Left lung (tissue), 10 donors: ENCODE results near the gene ARMC5. TPM values are rescaled to one million over a fixed set of nuclear protein-coding genes. Genes with fewer than 3 reads are reported as not detected.
A peak's percentile ranks its signal among the peaks of the same experiment; 100 is the strongest.

Experiments used
- ATAC-seq: fragments of 200-7000 bp; cut with Tn5 transposase; one replicate; pipeline ENCODE4 v1.9.1; 2020; ENCODE audit warnings: moderate library complexity
- DNase-seq, 4 donors: peaks; one replicate each; pipeline ENCODE4 v3.0.0-alpha.2; 2013 to 2020
- H3K27ac ChIP-seq, 2 donors: fragments of 200-600 bp; sonication (generic) in 1 of 2; one replicate each; pipeline versions ENCODE4 v1.5.0 to v1.8.0; 2020 to 2021
- H3K27me3 ChIP-seq, 2 donors: fragments of 200-600 bp; sonication (generic) in 1 of 2; one replicate each; pipeline versions ENCODE4 v1.5.0 to v1.8.0; 2020 to 2021
- H3K36me3 ChIP-seq, 2 donors: fragments of 200-600 bp; sonication (generic) in 1 of 2; one replicate each; pipeline versions ENCODE4 v1.5.0 to v1.8.0; 2020 to 2021
- H3K4me1 ChIP-seq, 2 donors: fragments of 200-600 bp; one replicate each; pipeline ENCODE4 v1.8.0; 2021
- H3K4me3 ChIP-seq, 2 donors: fragments of 200-600 bp; sonication (generic) in 1 of 2; one replicate each; pipeline versions ENCODE4 v1.5.0 to v1.8.0; 2020 to 2021; ENCODE audit warnings: mild to moderate bottlenecking in 1 of 2
- H3K9me3 ChIP-seq, 2 donors: fragments of 200-600 bp; sonication (generic) in 1 of 2; one replicate each; pipeline versions ENCODE4 v1.5.0 to v1.8.0; 2020 to 2021
- CTCF ChIP-seq, 2 donors: fragments of 200-600 bp; sonication (generic) in 1 of 2; IDR thresholded peaks; one replicate each; pipeline versions ENCODE4 v1.5.0 to v1.8.0; 2021; ENCODE audit warnings: antibody characterized with exemption in 2 of 2
- intact Hi-C, 2 donors: fragments of 100-400 bp; cut with DNase I; formaldehyde crosslinking; loops; one replicate each; pipeline versions ENCODE4 v1.11.2 to v1.14.2; 2022
- polyA plus RNA-seq, 6 donors: library from polyadenylated mRNA; unstranded; fragments of 120-200 nt; gene quantifications; one replicate each; pipeline ENCODE4 v1.2.1, GENCODE V29; 2013; ENCODE audit not compliant: insufficient read length in 6 of 6
- total RNA-seq, 2 donors: library from RNA; stranded (reverse); fragmentation: NEBNext Ultra II Directional; extraction: Animal tissue kit (Norgen Biotek cat#: 25700); gene quantifications; one replicate each; pipeline ENCODE4 v1.2.1, GENCODE V29; 2021
- donor health status: DM: no; HTN: yes; CAD: no.
- donor health status: DM: no; HTN: no; CAD: no.

The ARMC5 gene
- total and polyA plus RNA-seq, 8 donors: 8.5 to 14.8 (median 10.4) TPM

- peak overlapping the region; percentile 57 to 65 for H3K27ac ChIP-seq
- ATAC-seq (peak; percentile 43), DNase-seq (no peak)
- intact Hi-C loops: no loop called here
- no peaks in the 10 kb centered on the region for H3K36me3 ChIP-seq
- no peaks in the 10 kb centered on the region for H3K9me3 ChIP-seq
- no peak for TF ChIP-seq CTCF (IDR thresholded peaks at IDR 0.05)
- no peaks in the 10 kb centered on the region for H3K27me3 ChIP-seq
- peaks cover 30 to 59% of the 10 kb centered on the region in 2 donors for H3K4me1 ChIP-seq
- no peak overlapping the region for H3K4me3 ChIP-seq
Observed at GRCh38 chr16:31452631-31453106, 6.6 kb upstream of the ARMC5 start.

GRCh38 chr16:31453255-31454204, 5.8 kb upstream of the ARMC5 start:
- Histone ChIP-seq H3K36me3 (no peaks in the 10 kb centered on the region), H3K9me3 (no peaks in the 10 kb centered on the region), H3K27me3 (no peaks in the 10 kb centered on the region), H3K27ac (peak overlapping the region; percentile 57 to 65), H3K4me1 (peaks cover 33 to 67% of the 10 kb centered on the region in 2 donors), H3K4me3 (no peak overlapping the region)
- no peak for DNase-seq
- ATAC-seq: peak; percentile 6
- intact Hi-C loops: no loop called here
- no peak for TF ChIP-seq CTCF (IDR thresholded peaks at IDR 0.05)

DNA sequence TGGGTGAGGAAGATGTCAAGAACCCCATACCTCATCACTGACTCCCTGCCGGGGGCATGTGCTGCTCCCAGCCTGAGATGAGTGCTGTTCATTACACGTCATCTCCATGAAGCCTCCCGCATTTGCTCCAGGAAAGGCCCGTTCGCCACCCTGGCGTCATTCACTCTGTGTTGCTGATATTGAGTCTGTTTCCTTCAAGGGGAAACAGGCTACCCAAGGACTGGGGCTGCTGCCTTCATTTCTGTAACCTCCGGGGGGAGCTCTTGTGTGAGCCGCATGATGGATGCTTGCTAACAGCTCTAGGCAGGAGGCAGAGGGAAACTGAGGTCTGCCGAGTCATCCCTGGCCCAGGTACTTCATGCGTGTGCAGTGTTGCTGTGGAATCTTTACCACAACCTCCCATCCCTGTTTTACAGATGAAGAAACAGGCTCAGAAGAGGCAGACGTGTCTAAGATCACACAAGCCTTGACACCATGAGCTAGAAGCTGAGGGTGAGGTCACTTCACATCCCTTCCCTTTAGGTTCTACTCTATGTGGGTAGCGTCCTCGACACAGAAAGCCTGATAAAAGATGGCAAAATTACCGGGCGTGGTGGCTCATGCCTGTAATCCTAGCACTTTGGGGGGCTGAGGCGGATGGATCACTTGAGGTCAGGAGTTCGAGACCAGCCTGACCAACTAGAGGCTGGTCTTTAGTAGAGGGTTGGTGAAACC, 3.5 kb upstream of the ARMC5 start:
- Histone ChIP-seq H3K4me1 (peaks cover 39 to 76% of the 10 kb centered on the region in 2 donors), H3K27me3 (no peaks in the 10 kb centered on the region), H3K4me3 (no peak overlapping the region), H3K27ac (no peak overlapping the region), H3K9me3 (no peaks in the 10 kb centered on the region), H3K36me3 (no peaks in the 10 kb centered on the region)
- intact Hi-C loops: no loop called here
- TF ChIP-seq CTCF (IDR thresholded peaks at IDR 0.05): no peak
- DNase-seq (no peak), ATAC-seq (no peak)

- intact Hi-C loops: no loop called here
- Histone ChIP-seq H3K4me3 (peak overlapping the region in 1 of 2 donors; percentile 82), H3K4me1 (peaks cover 35 to 77% of the 10 kb centered on the region in 2 donors), H3K27ac (no peak overlapping the region), H3K27me3 (no peaks in the 10 kb centered on the region), H3K36me3 (peaks cover 0 to 3% of the 10 kb centered on the region in 2 donors), H3K9me3 (no peaks in the 10 kb centered on the region)
- no peak for ATAC-seq
- DNase-seq: no peak
- TF ChIP-seq CTCF (IDR thresholded peaks at IDR 0.05): no peak
Observed at GRCh38 chr16:31456988-31457360, 2.3 kb upstream of the ARMC5 start.
